Calu3 (cell line): ENCODE results near the gene CENPA. TPM values are rescaled to one million over a fixed set of nuclear protein-coding genes. Genes with fewer than 3 reads are reported as not detected.
"Not testable (repeated sequence)": the region's sequence is repeated elsewhere in the genome, so short reads cannot be mapped to it uniquely, and the experiment has no call there.

ENCODE experiments used
- BruUV-seq: library from RNA; stranded (reverse); fragments of 400-500 nt; replicated peaks from 2 replicates; lab custom pipeline; 2021; lab: Mats Ljungman, UMichigan
- CTCF ChIA-PET: fragments of 300-600 bp; sonication (Branson Sonifier 250); formaldehyde crosslinking; loops from one replicate; lab custom pipeline; 2022; ENCODE audit warnings: antibody characterized with exemption; lab: Charles Lee
- DNase-seq: peaks from one replicate; pipeline ENCODE4 v3.0.0; 2022
- H3K27ac Mint-ChIP-seq: one replicate; pipeline ENCODE4 v1.8.0; 2022; ENCODE audit warnings: mixed read lengths; ENCODE audit not compliant: unreplicated experiment
- H3K27me3 Mint-ChIP-seq: one replicate; pipeline ENCODE4 v1.8.0; 2022; ENCODE audit warnings: mixed read lengths; ENCODE audit not compliant: unreplicated experiment
- H3K36me3 Mint-ChIP-seq: one replicate; pipeline ENCODE4 v1.8.0; 2022; ENCODE audit warnings: mild to moderate bottlenecking, moderate library complexity, mixed read lengths; ENCODE audit not compliant: insufficient read depth, unreplicated experiment
- H3K4me1 Mint-ChIP-seq: one replicate; pipeline ENCODE4 v1.8.0; 2022; ENCODE audit warnings: mild to moderate bottlenecking, low read depth, mixed read lengths; ENCODE audit not compliant: unreplicated experiment
- H3K4me3 Mint-ChIP-seq: one replicate; pipeline ENCODE4 v1.8.0; 2022; ENCODE audit warnings: mild to moderate bottlenecking, low read depth, moderate library complexity, mixed read lengths; ENCODE audit not compliant: unreplicated experiment
- H3K9me3 Mint-ChIP-seq: one replicate; pipeline ENCODE4 v1.8.0; 2022; ENCODE audit warnings: low read depth, mixed read lengths; ENCODE audit not compliant: unreplicated experiment
- CTCF ChIP-seq: fragments of 200-600 bp; IDR thresholded peaks from one replicate; pipeline ENCODE4 v1.8.0; 2022; ENCODE audit warnings: antibody characterized with exemption; ENCODE audit not compliant: unreplicated experiment
- intact Hi-C: fragments of 100-400 bp; cut with micrococcal nuclease; formaldehyde crosslinking; loops from one replicate; pipeline ENCODE4 v1.10.0; 2022; ENCODE audit not compliant: unreplicated experiment
- total RNA-seq: library from RNA; stranded (reverse); gene quantifications from 2 replicates; pipeline ENCODE4 v1.2.3, GENCODE V29; 2022

Gene CENPA
- total RNA-seq, 1 experiment from 2014 or later = 33.2 TPM

- H3K4me3 Mint-ChIP-seq = peak overlapping the region; percentile 57
- TSS peak; percentile 90 for BruUV-seq
- peak; percentile 87 for DNase-seq
- H3K9me3 Mint-ChIP-seq = no peaks in the 10 kb centered on the region
- peak overlapping the region; percentile 100 for H3K27ac Mint-ChIP-seq
- no peak for TF ChIP-seq CTCF
- H3K4me1 Mint-ChIP-seq = peaks cover 33% of the 10 kb centered on the region
- CTCF ChIA-PET = no interaction called here
- H3K36me3 Mint-ChIP-seq = peaks cover 15% of the 10 kb centered on the region
- intact Hi-C loops = no loop called here
- H3K27me3 Mint-ChIP-seq = no peaks in the 10 kb centered on the region
Observed at GRCh38 chr2:26757873-26758789, 27.7 kb upstream of the CENPA start.

GRCh38 chr2:26758790-26759321 lies 27.0 kb upstream of the CENPA start:
- Mint-ChIP-seq H3K9me3 (no peaks in the 10 kb centered on the region), H3K27ac (peak overlapping the region; percentile 100), H3K36me3 (peaks cover 22% of the 10 kb centered on the region), H3K4me1 (peaks cover 31% of the 10 kb centered on the region), H3K27me3 (no peaks in the 10 kb centered on the region), H3K4me3 (peak overlapping the region; percentile 57)
- CTCF ChIA-PET = no interaction called here
- no TSS peak for BruUV-seq
- TF ChIP-seq CTCF = no peak
- intact Hi-C loops = no loop called here
- no peak for DNase-seq

GRCh38 chr2:26759845-26760244 lies 26.0 kb upstream of the CENPA start:
- Mint-ChIP-seq H3K9me3 (no peaks in the 10 kb centered on the region), H3K4me3 (no peak overlapping the region), H3K4me1 (peaks cover 29% of the 10 kb centered on the region), H3K27me3 (no peaks in the 10 kb centered on the region), H3K36me3 (peaks cover 27% of the 10 kb centered on the region), H3K27ac (peak overlapping the region; percentile 100)
- no peak for TF ChIP-seq CTCF
- DNase-seq = no peak
- CTCF ChIA-PET = no interaction called here
- intact Hi-C loops = no loop called here
- no TSS peak for BruUV-seq

- CTCF ChIA-PET, H3K9me3 Mint-ChIP-seq, H3K27ac Mint-ChIP-seq, H3K27me3 Mint-ChIP-seq, BruUV-seq, intact Hi-C loops, H3K4me3 Mint-ChIP-seq, DNase-seq: not testable (repeated sequence)
- Mint-ChIP-seq H3K36me3 (peaks cover 38% of the 10 kb centered on the region), H3K4me1 (peaks cover 41% of the 10 kb centered on the region)
Observed at GRCh38 chr2:26760991-26761390, 24.9 kb upstream of the CENPA start.
